Cardiac fibroblast (primary cell): Measurements from ENCODE around the gene ZNF512.
A peak's percentile ranks its signal among the peaks of the same experiment; 100 is the strongest.
"Not testable (repeated sequence)": the region's sequence is repeated elsewhere in the genome, so short reads cannot be mapped to it uniquely, and the experiment has no call there.

ENCODE experiments used
- DNase-seq, 2 donors: peaks; one replicate each; pipeline versions ENCODE4 v3.0.0 to v3.0.0-alpha.2; 2010; ENCODE audit warnings: low read depth in 2 of 2
- H3K4me3 ChIP-seq, 2 donors: replicated peaks in 1 of 2; 1 replicate in 1 of 2; 2 replicates in 1 of 2; pipeline ENCODE4 v1.5.1; 2011; ENCODE audit warnings: low read depth in 2 of 2, low read length in 2 of 2, mild to moderate bottlenecking in 2 of 2, moderate library complexity in 1 of 2
- CTCF ChIP-seq: IDR thresholded peaks from one replicate; pipeline ENCODE4 v1.5.1; 2011; ENCODE audit warnings: low read depth, mild to moderate bottlenecking, low read length, inconsistent platforms

Gene ZNF512

DNA sequence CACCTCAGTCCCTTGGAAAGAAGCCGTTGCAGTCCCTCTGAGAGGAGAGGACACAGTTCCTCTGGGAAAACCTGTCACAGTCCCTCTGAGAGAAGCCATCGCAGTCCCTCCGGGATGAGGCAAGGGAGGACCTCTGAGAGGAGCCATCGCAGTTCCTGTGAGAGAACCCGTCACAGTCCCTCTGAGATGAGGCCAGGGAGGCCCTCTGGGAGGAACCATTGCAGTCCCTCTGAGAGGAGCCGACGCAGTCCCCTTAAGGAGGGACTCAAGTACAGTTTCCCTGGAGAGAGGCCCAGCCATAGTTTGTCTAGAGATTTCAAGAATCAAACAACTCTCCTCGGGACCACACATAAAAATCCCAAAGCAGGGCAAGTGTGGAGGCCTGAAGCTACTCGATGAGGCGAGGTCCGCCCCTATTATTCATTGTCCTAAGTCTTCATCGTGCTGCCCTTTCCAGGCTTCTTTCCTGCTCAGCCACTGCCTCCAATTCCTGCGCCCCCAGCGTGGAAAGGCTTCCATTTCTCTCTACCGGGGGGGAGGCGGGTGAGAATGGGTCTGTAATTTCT, 630 bp upstream of the ZNF512 start:
- peak overlapping the region; percentile 65 to 75 for H3K4me3 ChIP-seq
- DNase-seq = no peak
- TF ChIP-seq CTCF = no peak

DNA sequence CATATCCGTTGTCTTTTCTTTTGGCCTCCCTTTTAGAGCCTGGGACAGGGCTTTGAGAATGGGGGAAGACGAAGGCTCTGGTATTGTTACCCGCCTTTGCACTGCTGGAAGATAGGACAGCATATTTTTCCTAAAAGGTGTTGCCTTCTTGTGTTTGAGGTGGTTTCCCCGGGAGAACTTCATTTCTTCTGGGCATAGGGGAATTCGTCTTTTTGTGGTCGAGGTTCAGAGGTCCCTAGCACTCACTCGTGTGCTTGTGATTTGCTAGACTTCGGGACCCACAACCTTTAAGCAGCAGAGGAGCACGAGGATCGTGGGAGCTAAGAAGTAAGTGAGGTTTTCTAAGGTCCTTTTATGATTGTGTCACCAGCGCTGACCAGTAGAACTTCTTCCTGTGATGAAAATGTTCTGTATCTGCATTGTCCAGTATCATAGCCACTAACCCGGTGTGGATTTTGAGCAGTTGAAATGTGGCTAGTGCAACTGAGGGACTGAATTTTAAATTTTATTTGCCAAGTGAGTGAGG, 611 bp downstream of the ZNF512 start:
- TF ChIP-seq CTCF = no peak
- peak; percentile 16 to 36 for DNase-seq
- peak overlapping the region; percentile 65 to 75 for H3K4me3 ChIP-seq

- no peak for TF ChIP-seq CTCF
- no peak for DNase-seq
- no peak overlapping the region for H3K4me3 ChIP-seq
Measured at GRCh38 chr2:27584597-27584996, 1.8 kb downstream of the ZNF512 start.

DNA sequence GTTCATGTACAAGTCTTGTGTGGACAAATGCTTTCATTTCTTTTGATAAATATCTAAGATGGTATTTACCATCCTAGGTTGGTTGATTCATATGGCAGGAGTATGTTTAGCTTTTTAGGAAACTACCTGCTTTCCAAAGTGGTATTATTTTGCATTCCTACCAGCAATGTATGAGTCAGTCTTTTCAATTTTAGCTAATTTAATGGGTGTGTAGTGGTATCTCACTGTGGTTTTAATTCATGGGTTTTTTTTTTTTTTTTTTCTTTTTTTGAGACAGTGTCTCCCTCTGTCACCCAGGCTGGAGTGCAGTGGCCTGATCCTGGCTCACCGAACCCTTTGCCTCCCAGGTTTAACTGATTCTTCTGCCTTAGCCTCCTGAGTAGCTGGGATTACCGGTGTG, 4.2 kb downstream of the ZNF512 start:
- TF ChIP-seq CTCF = no peak
- no peak overlapping the region for H3K4me3 ChIP-seq
- no peak for DNase-seq

DNA sequence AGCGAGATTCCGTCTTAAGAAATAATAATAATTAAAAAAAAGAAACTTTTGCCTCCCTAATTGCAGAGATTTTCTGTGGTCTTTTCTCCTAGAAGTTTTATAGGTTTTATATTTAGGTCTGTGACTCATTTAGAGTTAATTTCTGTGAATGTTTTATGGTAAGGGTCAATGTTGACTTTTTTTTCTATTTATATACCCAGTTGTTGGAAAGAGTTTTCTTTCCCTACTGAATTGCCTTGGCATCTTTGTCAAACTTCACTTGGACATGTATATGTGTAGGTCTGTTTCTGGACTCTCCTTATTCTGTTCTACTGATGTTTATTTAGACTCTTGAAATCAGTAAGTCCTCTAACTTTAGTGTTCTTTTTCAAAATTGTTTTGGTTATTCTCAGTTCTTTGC, 5.5 kb downstream of the ZNF512 start:
- no peak overlapping the region for H3K4me3 ChIP-seq
- DNase-seq = no peak
- no peak for TF ChIP-seq CTCF

DNA sequence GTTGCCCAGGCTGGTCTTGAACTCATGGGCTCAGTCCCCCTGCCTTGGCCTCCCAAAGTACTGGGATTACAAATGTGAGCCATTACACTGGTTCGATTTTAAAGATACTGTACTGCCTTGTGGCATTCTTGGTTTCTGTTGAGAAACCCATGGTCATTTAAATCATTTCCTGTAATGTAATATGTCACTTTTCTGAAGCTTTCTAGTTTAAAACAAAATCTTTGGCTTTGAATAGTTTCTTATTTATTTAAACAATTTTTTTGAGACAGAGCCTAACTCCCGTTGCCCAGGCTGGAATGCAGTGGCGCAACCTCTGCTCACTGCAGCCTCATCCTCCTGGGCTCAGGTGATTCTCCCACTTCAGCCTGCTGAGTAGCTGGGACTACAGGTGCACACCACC, 8.9 kb downstream of the ZNF512 start:
- no peak overlapping the region for H3K4me3 ChIP-seq
- no peak for TF ChIP-seq CTCF
- DNase-seq = peak in 1 of 2 donors; percentile 37

DNA sequence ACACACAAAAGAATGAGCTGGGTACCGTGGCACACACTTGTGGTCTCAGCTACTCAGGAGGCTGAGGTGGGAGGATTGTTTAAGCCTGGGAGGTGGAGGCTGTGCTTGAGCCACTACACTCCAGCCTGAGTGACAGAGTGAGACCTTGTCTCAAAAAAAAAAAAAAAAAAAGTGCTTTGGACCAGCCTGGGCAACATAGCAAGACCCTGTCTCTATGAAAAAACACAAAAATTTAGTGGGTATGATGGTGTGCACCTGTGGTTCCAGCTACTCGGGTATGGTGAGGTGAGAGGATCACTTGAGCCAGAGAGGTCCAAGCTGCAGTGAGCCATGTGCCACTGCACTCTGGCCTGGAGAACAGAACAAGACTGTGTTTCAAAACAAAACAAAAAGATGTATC, 10.4 kb downstream of the ZNF512 start:
- DNase-seq = no peak
- TF ChIP-seq CTCF = no peak

DNA sequence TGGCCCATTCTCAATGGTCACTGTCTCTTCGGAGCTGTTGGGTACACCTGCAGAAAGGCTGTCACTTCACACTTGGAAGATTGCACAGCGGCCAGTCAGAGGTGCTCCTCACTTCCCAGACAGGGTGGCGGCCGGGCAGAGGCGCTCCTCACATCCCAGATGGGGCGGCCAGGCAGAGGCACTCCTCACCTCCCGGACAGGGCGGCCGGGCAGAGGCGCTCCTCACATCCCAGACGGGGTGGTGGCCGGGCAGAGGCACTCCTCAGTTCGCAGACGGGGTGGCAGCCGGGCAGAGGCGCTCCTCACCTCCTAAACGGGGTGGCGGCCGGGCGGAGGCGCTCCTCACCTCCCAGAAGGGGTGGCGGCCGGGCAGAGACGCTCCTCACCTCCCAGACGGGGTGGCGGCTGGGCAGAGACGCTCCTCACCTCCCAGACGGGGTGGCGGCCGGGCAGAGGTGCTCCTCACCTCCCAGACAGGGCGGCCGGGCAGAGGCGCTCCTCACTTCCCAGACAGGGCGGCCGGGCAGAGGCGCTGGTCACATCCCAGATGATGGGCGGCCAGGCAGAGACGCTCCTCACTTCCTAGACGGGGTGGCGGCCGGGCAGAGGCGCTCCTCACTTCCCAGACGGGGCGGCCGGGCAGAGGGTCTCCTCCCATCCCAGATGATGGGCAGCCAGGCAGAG, 11.3 kb downstream of the ZNF512 start:
- not testable (repeated sequence) for DNase-seq, H3K4me3 ChIP-seq

More for the DNA sequence above, 10.4 kb downstream of the ZNF512 start:
- H3K4me3 ChIP-seq = no peak overlapping the region

- H3K4me3 ChIP-seq, DNase-seq: not testable (repeated sequence)
Measured at GRCh38 chr2:27595412-27595811, 12.6 kb downstream of the ZNF512 start.
